GM19025 (cell line): ENCODE data around the gene ANAPC16.
"Not testable (repeated sequence)": the region's sequence is repeated elsewhere in the genome, so short reads cannot be mapped to it uniquely, and the experiment has no call there.

ENCODE experiments used
- ATAC-seq: cut with Tn5 transposase; IDR thresholded peaks from one replicate; pipeline ENCODE4 v1.9.1; 2021; ENCODE audit warnings: mild to moderate bottlenecking, low read depth, moderate library complexity; ENCODE audit not compliant: unreplicated experiment

The ANAPC16 gene

DNA sequence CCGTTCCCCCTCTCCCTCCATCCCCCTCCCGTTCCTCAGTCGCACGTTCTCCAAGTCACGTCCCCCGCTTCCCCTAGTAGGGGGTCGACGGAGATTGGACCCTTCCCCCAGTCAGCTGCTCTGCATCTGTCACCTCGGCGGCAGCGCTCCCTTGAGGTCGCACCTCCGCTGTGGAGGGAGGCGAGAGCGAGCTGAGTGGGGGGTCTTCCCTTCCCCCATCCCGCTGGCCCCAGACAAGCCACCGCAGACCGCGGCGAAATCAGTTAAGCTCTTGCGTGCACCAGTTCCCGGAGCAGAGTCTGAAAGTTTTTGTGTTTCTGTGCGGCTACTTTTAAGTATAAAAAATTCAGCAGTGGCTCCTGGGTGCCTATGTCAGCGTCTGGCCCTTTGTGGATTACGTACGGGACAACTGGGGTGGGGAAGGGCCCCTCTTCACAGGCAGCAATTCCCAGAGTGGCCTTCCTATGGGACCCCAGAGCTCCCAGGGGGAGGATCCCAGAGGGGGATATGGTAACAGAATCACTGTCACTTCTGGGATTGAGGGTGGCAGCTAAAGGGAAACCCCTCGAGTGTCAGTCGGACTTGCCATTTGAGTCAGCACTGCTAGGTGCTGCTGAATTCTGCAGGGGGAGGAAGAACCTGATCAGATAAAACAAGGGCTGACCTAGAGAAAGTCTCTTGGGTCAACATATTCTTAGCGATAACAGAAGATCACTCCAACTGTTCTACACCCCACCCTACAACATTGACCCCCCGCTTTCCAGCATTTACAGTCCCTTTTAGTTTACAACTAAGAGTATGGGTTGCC, 45.4 kb downstream of the ANAPC16 start:
- ATAC-seq, result peak; percentile 31

DNA sequence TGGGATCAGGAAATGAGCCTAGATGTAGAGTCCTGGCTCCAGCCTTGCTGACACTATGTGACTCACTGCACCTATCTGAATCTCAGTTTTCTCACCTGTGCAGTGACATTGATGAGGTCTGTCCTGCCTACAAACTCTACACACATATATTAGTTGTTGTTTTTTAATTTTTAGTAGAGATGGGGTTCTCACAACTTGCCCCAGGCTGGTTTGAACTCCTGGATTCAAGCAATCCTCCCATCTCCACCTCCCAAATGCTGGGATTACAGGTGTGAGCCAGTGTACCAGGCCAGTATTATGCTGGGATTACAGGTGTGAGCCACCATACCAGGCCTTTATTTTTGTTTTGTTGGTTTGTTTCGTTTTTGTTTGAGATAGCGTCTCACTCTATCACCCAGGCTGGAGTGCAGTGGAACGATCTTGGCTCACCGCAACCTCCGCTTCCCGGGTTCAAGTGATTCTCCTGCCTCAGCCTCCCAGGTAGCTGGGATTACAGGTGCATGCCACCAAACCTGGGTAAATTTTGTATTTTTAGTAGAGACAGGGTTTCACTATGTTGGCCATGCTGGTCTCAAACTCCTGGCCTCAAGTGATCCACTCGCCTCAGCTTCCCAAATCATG, 46.1 kb downstream of the ANAPC16 start:
- no peak for ATAC-seq

DNA sequence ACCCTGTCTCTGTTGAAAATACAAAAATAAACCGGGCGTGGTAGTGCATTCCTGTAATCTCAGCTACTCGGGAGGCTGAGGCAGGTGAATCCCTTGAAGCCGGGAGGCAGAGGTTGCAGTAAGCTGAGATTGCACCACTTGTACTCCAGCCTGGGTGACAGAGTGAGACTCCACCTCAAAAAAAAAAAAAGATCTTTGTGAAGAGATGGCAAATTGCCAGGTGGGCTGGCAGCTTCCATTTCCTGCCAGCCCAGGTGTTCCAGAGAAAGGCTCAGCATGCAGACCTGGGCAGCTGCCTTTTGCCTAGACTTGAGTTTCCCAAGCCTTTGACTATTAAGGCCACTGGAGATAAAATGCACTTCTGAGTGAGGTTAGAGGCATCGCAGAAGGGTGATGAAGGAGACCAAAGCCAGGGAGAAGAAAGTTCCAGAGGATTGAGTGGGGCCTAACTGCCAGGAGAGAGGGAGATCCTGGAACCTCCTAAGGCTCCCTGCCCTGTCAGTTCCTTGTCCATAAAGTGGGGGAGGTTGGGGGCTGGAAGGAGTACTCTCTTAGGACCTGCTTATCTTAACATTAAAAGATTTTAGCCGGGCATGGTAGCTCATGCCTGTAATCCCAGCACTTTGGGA, 47.9 kb downstream of the ANAPC16 start:
- no peak for ATAC-seq

DNA sequence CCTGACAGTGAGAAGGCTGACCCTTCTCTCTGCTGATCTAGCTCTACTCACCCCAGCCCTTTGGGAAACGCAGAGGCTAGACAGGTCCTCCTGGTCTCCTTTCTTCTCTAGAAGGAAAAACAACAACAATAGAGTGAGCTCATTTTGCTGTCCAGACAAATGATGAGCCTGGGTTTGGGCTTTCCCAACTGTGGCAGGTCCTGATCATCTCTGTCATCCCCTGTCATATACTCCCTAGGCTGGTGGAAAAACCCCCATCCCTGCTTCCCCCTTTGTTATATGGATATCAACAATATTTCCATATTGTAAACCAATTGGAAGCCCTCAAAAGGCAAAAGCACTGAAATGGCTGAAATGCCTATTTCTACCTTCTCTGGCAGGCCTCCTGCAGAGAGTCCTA, 48.7 kb downstream of the ANAPC16 start:
- no peak for ATAC-seq

DNA sequence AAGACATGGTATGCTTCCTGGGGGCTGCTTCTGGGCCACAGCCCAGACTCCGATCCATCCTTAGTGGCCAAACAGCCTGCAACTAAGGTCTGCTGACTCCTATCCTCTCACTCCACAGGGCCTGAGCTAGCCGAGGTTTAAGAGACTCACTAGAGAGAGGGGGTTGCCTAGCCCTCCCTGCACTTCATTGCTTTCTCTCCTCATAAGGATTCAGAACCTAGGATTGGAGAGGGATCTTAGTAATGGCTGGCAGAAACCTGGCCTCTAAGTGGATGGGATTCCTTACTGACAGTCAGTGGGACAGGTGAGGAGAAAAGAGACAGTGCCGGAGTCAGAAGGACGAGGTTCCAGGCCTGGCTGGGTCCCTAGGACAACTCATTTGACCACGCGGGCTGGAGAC, 49.7 kb downstream of the ANAPC16 start:
- ATAC-seq, result no peak

DNA sequence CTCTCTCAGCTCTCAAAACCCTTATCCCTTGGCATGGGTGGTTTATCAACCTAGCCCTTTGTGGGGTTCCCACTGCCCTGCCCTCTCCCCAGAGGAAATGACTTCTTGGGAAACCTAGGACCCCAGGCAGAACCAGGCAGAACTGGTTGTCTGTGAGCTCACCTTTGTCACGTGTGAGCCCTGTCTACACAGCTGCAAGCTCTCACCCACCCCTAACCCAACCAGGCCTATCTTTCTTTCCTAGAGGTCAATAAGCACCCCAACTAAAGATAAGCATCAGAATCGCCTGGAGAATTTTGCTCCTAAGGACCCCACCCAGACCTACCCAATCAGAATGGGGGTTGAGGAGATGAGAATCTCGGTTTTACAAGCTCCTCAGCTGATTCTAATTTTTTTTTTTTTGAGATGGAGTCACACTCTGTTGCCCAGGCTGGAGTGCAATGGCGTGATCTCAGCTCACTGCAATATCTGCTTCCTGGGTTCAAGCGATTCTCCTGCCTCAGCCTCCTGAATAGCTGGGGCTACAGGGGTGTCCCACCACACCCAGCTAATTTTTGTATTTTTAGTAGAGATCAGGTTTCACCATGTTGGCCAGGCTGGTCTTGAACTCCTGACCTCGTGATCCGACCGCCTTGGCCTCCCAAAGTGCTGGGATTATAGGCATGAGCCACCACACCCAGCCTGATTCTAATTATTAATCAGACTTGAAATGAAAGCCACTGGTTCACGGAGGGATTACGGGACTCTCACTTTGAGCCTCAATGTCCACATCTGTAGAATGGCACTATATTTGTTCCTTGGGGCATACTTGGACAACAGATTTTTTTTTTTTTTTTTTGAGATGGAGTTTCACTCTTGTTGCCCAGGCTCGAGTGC, 50.4 kb downstream of the ANAPC16 start:
- no peak for ATAC-seq

DNA sequence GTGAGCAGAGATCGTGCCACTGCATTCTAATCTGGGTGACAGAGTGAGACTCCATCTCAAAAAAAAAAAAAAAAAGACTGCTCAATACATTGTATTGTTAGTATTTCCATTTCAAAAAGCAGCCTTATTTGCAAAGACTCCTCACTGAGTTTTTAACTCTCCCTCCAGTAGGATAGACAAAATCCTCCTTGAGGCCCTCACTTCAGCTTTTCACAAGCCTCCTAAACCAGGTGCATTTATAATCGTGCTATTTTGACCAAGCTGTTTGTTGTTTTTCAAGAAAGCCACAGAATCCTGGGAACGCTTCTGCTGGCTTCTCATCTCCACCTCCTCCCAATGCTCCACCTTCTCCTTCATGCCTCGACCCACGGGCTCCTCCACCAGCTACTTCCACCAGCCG, 51.6 kb downstream of the ANAPC16 start:
- ATAC-seq, result no peak

DNA sequence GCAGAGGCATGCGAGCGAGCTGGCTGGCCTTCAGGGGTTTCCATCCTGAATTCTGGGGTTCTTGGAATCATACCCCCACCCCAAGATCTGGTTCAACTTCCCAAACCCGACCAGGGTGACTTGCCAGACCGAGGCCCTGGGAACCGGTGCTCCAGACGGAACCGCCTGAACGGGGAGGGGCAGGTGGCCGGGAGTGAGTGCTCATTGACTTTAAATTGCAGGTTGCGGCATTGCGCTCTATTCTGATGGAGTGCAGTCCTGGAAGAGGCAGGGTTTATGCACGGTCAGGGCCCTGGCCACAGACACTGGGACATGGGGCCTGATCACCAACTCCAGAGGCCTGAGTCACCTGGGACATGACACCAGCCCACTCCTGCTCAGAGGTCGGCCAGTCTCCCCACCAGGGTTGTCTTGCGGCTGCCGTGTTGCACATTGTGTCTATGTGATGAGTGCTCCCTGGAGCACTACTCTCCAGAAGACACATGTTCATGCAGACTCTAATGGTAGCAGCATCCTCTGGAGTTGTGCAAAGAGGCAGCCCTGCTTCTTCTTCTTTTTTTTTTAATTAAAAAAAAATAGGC, 52.1 kb downstream of the ANAPC16 start:
- ATAC-seq, result no peak

DNA sequence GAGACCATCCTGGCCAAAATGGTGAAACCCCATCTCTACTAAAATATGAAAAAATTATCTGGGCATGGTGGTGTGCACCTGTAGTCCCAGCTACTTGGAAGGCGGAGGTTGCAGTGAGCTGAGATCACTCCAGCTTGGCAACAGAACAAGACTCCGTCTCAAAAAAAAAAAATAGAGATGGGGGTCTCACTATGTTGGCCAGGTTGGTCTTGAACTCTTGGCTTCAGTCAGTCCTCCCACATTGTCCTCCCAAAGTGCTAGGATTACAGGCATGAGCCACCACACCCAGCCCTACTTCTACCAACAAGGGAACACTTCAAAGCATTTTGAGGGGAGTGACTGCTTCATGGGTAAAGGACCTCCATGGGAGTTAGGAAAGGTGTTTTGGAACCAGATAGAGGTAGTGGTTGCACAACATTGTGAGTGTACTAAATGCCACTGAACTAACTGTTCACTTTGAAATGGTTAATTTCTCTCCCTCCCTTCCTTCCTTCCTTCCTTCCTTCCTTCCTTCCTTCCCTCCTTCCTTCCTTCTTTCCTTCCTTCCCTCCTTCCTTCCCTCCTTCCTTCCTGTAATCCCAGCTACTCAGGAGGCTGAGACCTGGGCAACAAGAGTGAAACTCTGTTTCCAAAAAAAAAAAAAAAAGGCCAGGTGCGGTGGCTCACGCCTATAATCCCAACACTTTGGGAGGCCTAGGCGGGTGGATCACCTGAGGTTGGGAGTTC, 52.8 kb downstream of the ANAPC16 start:
- ATAC-seq, result not testable (repeated sequence)

DNA sequence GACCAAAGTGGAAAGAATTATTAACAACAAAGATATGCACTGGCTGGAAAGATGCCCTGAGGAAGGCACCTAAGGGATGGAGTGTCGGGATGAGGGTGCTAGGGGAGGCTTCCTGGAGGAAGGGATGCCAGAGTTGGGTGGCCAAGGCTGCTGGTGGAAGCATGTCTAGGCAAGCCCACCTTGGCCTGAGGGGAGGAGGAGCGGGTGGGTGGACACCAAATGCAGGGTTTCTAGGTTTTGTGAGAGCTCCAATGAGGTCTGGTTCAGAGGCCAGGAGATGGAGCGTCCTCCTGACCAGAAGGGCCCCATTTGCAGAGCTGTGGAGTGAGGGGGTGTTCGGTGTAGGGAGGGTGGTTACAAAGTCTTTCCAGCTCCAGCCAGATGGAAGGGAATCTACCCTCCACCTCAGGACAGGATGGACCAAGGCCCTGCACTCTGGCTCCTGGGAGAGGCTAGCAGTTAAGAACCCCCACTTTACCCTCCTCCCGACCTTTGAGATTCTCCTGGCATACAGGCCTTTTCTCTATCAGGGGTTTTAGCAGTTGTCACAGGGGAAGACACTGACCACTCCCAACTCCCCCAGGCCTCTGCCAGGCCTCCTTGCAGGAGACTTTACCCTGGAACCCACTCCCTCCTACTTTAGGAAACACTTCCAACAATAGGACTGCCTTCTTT, 54.9 kb downstream of the ANAPC16 start:
- ATAC-seq, result no peak

DNA sequence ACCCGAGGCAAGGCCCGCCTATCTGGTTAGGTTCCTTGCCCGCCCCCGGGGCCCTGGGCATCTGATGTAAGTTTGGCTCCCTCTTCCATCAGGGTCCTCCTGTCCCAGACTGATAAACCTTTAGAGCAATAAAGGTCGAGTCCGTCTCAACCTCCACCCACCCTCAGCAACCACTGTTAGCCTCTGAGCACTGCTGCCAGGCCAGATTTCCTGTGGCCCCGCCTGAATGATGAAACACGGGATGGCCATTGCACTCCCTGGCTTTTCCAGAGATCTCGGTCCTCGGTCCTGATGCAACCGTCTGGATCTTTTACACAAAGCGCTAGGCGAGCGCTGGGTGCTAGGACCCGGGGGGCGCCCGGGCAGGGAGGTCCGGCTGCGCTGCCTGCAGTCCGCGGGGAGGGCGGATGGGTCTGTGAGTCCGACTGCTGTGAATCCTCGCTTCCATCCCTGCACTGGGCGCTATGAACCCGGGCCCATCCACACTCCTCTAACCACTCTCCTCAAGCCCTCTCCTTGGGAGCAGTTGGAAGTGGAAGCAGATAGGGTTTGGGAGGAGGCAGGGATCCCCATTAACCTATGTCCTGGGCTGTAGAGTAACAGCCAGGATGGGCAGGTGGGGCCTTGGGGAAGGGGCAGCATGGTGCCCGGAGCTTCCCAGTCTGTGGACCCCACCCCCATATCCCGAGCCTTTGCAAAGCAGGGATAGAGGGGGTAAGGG, 57.0 kb downstream of the ANAPC16 start:
- ATAC-seq, result no peak

DNA sequence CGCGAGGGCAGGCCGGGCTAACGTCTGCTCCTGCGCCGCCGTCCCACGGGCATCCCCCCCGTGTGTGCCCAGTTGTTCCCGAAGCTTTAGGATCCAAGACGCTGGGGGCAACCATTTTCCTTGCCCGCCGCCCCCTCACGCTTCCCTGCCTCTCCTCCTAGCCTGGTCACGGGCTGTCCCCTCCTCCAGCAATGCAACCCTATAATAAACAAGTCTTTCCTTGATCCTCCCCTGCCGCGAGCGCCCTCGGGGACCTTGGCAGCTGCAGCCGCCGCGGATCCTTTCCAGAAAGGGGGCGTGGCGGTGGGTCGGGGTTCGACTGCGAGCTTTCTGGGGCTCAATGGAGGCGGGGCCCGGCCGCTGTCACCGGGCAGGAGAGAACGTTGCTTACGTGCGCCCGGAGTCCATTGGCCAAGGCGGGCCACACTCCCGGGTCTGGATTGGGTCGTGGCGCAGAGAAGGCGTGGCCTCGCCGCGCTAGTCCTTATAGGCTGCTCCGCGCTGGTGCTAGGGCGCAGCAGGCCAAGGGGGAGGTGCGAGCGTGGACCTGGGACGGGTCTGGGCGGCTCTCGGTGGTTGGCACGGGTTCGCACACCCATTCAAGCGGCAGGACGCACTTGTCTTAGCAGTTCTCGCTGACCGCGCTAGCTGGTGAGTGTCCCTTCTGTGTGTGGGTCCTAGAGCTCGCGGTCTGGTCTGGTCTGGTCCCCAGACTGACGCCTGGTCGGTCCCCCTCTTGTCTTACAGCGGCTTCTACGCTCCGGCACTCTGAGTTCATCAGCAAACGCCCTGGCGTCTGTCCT, 57.8 kb downstream of the ANAPC16 start, which contains the start of gene DDIT4:
DDIT4 (plus strand) TSS at position 515 of the 803 bp plus-strand sequence. CDS start 293 bp downstream, outside the sequence.
- ATAC-seq, result peak; percentile 91

DNA sequence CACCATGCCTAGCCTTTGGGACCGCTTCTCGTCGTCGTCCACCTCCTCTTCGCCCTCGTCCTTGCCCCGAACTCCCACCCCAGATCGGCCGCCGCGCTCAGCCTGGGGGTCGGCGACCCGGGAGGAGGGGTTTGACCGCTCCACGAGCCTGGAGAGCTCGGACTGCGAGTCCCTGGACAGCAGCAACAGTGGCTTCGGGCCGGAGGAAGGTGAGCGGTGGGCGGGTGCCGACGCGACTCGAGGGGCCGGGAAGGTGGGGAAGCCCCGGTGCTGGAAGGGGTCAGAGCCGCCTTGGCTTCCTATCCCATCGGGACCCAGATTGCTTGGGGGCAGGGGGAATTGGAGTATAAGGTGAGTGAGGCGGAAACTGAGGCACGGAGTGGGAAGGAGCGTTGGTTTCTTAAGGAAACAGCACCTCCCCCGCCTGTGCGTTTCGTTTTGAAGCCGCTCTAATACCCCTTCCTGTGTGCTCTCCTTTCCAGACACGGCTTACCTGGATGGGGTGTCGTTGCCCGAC, 58.5 kb downstream of the ANAPC16 start:
- ATAC-seq, result no peak

DNA sequence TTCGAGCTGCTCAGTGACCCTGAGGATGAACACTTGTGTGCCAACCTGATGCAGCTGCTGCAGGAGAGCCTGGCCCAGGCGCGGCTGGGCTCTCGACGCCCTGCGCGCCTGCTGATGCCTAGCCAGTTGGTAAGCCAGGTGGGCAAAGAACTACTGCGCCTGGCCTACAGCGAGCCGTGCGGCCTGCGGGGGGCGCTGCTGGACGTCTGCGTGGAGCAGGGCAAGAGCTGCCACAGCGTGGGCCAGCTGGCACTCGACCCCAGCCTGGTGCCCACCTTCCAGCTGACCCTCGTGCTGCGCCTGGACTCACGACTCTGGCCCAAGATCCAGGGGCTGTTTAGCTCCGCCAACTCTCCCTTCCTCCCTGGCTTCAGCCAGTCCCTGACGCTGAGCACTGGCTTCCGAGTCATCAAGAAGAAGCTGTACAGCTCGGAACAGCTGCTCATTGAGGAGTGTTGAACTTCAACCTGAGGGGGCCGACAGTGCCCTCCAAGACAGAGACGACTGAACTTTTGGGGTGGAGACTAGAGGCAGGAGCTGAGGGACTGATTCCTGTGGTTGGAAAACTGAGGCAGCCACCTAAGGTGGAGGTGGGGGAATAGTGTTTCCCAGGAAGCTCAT, 59.0 kb downstream of the ANAPC16 start:
- no peak for ATAC-seq

DNA sequence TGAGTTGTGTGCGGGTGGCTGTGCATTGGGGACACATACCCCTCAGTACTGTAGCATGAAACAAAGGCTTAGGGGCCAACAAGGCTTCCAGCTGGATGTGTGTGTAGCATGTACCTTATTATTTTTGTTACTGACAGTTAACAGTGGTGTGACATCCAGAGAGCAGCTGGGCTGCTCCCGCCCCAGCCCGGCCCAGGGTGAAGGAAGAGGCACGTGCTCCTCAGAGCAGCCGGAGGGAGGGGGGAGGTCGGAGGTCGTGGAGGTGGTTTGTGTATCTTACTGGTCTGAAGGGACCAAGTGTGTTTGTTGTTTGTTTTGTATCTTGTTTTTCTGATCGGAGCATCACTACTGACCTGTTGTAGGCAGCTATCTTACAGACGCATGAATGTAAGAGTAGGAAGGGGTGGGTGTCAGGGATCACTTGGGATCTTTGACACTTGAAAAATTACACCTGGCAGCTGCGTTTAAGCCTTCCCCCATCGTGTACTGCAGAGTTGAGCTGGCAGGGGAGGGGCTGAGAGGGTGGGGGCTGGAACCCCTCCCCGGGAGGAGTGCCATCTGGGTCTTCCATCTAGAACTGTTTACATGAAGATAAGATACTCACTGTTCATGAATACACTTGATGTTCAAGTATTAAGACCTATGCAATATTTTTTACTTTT, 59.7 kb downstream of the ANAPC16 start:
- ATAC-seq, result no peak

DNA sequence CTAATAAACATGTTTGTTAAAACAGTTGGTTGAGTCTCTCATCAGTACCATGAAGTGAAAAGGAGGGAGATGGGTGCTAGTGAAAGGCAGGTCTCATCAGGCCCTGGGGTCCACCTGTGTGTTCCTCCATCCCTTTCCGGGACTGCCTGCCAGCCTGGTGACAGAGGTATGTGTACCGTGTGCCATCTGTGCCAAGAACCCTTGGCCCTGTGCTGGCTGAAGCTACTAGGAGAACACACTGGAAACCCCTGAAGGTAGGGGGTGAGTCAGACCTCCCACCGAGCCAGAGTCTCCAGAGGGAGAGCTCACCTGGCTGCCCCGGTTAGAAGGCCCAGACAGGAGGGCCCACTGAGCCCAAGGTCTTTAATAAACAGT, 60.2 kb downstream of the ANAPC16 start:
- ATAC-seq, result no peak
